Jurkat, Clone E6-1 (cell line): Measurements from ENCODE around the gene FBXO24.

Source experiments
- DNase-seq: peaks from one replicate; pipeline ENCODE4 v3.0.0-alpha.2; 2011; ENCODE audit warnings: low read depth, low spot score
- H3K4me3 ChIP-seq: 2 replicates; pipeline ENCODE4 v1.5.1; 2011; ENCODE audit warnings: mild to moderate bottlenecking, low read length, control low read depth, moderate library complexity

The FBXO24 gene

DNA sequence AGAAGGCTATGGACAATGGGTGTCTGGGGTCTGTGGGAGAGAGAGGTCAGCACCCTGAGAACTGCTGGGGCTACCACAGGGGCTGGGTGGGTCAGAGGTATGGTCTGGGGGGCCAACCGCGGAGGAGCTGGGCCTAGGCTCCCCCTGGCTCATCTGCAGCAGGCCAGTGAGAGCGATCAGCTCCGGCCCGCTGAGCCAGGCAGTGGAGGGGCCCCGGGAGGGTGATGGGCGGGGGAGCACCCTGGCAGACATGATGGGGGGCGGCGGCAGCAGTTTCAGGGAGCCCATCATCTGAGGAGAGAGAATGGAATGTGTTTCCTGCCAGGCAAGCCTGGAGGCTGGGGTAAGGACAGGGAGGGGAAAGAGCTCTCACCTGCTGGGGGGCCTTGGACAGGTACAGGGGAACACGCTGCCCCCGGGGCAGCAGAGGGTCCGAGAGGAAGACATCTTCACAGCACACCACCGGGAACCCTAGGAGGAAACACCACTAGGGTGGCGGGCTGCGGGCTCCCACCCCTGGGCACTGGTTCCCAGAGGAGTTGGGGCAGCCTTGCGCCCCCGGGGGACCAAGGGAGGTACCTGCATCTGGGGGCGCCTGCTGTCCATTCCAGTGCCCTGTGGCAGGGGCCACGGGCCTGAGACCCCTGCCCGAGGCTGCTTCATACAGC, 13.7 kb upstream of the FBXO24 start:
- no peak overlapping the region for H3K4me3 ChIP-seq
- DNase-seq: no peak

GRCh38 chr7:100572949-100573675, 13.0 kb upstream of the FBXO24 start:
- no peak for DNase-seq
- H3K4me3 ChIP-seq: no peak overlapping the region

GRCh38 chr7:100573691-100574361, 12.3 kb upstream of the FBXO24 start, which contains the start of gene SAP25:
TSS of gene SAP25 (minus strand) at chr7:100573900. CDS start at chr7:100573742, 158 bp downstream.
- no peak for DNase-seq
- no peak within 1 kb of the TSS for H3K4me3 ChIP-seq

DNA sequence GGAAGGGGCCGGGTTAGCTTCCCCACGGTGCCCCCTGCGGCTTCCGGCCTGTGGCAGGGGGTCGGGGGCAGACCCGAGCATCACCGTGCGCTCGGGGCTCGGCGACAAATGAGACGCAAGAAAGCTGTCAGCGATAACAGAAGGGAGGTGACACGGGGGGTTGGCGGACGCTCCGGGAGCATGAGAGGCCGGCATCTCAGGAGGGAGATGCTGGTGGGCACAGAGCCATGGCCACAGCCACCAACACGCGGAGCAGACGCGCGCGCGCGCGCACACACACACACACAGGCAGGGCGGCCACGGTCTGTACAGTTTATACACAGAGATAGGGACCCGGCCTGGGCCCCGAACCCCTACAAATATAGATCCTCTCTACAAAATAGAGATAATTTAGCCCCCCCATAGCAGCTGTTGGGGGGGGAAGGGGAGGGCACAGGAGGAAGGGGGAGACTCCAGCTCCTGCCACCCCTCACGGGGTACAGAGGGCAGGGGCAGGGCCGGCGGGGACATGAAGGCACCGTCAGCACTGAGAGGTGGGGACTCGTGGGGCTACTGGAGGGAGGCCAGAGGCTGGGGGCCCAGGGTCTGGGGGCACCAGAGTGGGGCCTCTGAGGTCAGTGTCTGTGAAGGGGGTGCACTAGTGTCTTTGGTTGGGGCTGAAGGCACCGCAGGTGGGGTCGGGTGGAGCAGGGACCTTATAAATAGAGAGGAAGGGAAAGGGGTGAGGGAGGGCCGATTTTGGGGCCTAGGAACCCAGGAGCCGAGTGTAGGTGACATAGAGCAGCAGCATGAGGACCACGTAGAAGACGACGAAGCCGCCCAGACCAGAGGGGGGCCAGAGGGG, 11.5 kb upstream of the FBXO24 start:
- no peak overlapping the region for H3K4me3 ChIP-seq
- DNase-seq: no peak

DNA sequence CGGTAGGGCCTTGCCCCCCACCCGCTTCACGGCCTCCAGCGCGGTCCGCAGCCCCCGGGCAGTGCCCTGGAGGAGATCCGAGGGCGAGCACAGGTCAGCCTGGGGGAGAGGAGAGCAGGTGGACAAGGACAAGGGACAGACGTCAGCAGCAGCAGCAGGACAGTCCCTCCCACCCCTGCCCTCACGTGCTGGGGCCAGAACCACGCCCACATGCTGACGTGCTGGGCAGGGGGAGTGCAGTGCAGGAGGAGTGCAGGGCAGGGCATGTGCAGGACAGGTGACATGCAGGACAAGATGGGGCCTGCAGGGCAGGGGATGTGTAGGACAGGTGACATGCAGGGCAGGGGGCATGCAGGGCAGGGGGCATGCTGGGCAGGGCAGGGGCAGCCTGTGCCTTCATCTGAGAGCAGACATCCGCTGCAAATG, 10.9 kb upstream of the FBXO24 start:
- H3K4me3 ChIP-seq: no peak overlapping the region
- DNase-seq: no peak

GRCh38 chr7:100575746-100576383, 10.3 kb upstream of the FBXO24 start:
- no peak for DNase-seq
- no peak overlapping the region for H3K4me3 ChIP-seq

- no peak for DNase-seq
- no peak overlapping the region for H3K4me3 ChIP-seq
These were observed 9.6 kb upstream of the FBXO24 start for GRCh38 chr7:100576384-100576993.

- no peak for DNase-seq
These were observed 9.0 kb upstream of the FBXO24 start for GRCh38 chr7:100577103-100577502.

GRCh38 chr7:100577507-100577906, 8.6 kb upstream of the FBXO24 start:
- no peak overlapping the region for H3K4me3 ChIP-seq
- no peak for DNase-seq

More at GRCh38 chr7:100577103-100577502, 9.0 kb upstream of the FBXO24 start:
- H3K4me3 ChIP-seq: no peak overlapping the region

DNA sequence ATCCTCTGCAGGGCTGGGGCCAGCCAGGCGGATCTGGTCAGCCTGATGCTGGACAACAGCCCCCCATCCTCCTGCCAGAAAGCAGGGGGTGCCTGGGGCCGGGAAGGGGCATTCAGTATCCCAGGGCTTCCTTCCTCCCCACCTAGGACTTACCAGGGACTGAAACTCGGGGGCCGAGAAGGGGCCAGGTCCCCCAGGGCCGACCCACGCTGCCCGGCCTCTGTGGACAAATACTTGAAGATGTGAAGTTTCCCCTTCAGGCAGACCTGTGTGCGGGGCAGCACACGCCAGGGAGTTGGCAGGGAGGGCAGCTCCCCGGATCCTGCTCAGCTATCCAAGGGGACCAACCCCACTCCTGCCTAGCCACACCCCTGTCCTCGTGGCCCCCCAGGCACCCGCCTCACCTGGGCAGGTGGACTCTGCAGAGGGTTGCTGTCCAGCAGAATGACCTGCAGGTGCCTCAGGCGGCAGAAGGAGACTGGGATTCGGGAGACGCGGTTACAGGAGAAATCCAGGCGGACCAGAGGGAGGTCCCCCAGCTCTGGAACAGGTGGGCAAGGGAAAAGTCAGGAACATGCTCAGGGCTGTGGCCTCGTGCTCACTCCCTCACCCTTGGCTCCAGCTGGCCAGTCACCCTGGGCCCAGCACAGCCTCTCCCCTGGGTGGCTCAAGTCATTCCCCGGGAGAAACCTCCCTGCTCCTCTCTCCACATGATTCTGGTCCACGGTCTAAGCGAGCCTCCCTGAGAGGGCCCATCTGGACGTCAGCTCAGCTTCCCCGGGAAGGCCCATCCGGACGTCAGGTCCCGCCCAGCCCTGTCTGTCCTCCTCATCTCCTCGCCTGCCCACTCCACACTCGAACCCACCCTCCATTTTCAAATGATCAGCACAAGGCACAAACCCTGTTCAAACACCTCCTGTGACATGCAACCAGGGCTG, 7.6 kb upstream of the FBXO24 start:
- no peak overlapping the region for H3K4me3 ChIP-seq
- no peak for DNase-seq

GRCh38 chr7:100580466-100581283, 5.5 kb upstream of the FBXO24 start:
- H3K4me3 ChIP-seq: no peak overlapping the region
- no peak for DNase-seq

- H3K4me3 ChIP-seq: no peak overlapping the region
- no peak for DNase-seq
These were observed 4.0 kb upstream of the FBXO24 start for GRCh38 chr7:100582041-100582579.

DNA sequence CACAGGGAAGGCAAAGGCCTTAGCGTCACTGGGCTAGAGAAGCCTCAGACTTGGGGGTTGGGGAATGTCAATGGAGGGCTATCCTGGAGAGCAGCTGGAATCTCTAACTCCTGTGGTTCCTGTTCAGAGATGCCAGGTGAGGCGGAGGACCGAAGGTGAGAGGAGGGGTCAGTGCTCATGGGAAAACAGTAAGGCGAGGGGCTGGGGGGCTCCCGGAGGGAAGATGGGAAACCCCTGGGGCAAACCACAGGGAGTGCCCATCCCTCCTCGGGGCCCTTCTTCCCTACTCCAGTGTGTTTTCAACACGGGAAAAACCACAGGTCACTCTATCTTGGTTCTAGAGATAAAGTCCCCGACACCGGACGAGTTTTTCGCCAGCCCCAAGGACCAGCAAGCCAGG, 3.5 kb upstream of the FBXO24 start:
- no peak overlapping the region for H3K4me3 ChIP-seq
- DNase-seq: no peak

DNA sequence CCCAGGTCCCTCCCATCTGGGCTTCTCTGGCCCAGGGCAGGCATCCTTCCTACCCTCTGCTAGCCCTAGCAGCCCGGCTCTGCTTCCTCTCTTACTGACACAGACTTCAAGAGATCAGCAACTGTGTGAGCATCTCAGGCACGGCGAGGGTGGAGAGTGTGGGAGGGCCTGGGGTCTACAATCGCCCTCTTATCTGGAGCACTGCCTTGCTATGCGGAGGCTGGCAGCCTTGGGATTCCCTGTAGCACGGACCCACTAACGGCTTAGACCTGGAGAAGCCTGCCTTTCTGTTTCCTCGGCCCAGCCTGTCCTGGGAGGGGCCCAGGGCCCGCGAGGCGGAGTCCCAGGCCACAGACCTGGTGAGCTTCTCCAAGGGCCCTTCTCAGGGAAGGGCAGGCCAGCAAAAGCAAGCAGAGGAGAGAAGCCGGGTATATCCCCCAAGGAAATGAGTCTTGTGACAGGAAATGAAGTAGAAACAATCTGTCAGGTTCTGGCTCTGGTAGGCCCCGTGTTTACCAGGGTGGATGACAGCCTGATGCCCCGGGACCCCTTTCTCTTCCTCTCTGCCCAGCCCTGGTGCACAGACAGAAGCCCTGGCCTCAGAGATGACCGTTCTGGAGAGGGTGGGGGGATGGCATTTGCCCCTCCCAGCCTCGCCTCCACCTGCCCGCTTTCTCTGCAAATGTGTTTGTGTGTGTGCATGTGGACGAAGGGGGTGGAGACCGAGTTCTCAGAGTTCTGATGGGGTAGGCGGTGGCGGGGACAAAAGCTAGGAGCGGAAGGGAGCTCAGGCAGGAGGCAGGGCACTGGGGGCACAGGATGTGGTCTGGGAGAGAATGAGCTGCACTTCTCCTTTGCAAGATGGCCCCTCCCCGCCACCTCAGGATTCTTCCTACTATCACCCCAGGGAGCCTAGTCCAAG, 2.7 kb upstream of the FBXO24 start:
- peak; percentile 84 for DNase-seq
- H3K4me3 ChIP-seq: peak overlapping the region; percentile 85

DNA sequence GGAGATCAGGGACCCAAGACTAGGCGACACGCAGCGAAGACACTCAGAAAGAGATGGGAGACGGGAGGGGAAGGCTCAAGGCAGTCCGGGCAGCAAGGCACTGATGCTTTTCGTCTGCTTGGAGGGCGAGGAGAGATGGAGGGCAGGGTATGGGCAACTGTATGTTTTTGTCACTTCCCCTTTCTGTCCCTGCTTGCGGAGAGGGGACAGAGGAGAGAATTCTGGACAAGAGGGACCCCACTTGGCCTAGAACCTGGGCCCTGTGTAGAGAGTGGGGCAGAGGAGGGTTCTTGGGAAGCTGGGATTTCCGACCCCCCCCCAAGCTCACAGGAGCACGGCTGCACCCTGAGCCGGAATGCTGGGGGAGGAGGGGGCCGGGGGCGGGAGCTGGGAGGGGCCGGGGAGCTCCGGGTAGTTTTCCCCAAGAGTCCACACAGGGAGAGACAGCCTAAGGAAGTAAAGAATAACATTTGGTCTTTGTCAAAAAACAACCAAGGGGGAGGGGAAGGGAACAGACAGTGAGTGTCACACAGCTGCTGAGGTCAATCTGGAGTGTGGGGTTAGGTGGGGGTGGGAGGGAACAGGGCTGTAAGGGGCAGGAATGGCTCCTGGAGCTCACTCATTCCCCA, 2.0 kb upstream of the FBXO24 start:
- peak overlapping the region; percentile 85 for H3K4me3 ChIP-seq
- DNase-seq: no peak
